NCI-H1092 treated with DMSO at 0.1 percent for 48 hours (cell line): ENCODE measurements around the gene SPATA2.
"Not testable (repeated sequence)": the region's sequence is repeated elsewhere in the genome, so short reads cannot be mapped to it uniquely, and the experiment has no call there.

Experiments used
- DNase-seq: peaks from one replicate; lab custom pipeline; 2025; lab: John Stamatoyannopoulos, UW

The SPATA2 gene

DNA sequence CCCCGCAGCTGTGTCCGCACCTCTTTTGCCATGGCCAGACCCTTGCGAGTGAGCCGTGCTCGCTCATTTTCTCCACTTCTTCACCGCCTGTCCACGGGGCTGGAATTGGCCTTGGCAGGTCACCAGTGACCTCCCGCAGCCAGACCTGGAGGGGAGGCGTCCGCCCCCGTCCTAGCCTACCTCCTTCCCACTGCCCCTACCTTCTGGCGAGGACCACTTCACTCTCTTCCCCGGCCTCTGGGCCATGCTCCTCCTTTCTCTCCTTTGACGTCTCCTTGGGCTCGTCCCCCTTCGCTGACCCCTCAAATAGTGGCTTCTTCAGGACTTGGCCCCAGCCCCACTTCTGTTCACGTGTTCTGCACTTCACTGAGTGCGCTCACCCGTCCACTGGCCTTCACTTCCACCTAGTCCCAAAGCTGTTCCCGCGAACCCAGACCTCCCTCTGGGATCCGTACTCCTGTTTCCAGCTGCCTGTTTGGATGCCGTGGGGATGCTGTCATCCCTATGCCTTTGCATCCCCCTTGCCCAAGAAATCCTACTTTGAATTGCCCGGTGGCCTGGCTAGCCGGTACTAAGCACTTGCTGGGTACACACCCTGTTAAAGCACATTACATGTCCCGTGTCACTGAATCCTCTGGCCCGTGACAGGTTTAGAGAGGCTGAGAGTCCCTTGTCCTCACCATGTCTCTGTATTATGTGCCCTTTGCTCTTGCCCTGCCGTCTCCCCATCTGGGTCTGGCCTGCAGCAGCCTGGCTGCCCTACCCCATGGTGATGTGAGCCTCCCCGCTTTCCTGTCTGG is 33.0 kb downstream of the SPATA2 start:
- DNase-seq: no peak

DNA sequence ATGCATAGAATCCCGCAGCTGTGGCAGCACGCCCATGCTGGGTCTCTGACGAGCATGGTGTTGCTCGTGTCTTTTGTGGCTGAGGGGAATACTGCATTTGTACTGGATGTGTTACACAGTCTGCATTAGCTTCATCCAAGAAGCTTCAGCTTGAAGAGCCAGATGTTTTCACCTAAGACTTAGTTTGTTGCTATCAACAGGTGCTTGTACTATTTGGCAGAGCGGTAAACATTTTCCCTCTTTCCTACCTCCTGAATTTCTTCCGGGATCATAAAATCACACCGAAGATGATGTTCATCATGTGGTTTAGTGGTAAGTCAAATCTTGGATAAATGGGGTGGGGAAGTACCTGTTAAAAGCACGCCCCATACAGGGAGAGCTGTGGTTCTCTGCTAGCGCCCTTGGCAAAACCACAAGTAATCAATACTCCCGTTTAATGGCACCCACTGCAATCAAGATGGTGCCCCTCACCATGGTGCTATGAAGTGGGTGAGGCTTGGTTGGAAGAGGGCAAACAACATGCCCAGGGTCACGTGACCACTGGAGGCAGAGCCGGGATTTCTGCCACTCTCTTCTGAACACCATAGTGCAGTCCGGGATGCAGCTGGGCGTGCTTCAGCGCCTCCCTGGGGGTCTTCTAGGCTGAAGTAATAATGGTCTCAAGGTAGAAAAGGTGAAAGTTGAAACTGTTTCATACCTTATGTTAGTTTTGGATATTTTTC is 34.4 kb downstream of the SPATA2 start:
- DNase-seq: no peak

- DNase-seq: no peak
Observed at GRCh38 chr20:49880177-49880576, 35.2 kb downstream of the SPATA2 start.

DNA sequence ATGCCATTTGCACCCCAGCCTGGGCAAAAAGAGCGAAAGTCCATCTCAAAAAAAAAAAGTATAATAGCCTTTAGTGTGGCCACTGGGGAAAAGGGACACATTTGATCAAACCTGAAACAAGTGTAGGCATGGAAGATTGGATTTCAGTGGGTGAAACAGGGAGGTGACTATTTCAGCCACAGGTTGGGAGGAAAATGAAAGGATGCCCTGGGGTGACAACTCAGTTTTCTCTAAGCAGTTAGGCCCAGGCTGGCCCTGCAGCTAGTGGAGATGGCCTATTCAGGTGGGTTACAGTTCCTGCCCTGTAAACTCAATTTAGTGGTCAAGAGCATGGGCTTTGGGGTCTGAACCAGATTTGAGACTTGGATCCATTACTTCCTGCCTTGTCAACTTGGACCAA is 36.4 kb downstream of the SPATA2 start:
- no peak for DNase-seq

GRCh38 chr20:49877386-49877921 is 37.9 kb downstream of the SPATA2 start:
- DNase-seq: no peak

DNA sequence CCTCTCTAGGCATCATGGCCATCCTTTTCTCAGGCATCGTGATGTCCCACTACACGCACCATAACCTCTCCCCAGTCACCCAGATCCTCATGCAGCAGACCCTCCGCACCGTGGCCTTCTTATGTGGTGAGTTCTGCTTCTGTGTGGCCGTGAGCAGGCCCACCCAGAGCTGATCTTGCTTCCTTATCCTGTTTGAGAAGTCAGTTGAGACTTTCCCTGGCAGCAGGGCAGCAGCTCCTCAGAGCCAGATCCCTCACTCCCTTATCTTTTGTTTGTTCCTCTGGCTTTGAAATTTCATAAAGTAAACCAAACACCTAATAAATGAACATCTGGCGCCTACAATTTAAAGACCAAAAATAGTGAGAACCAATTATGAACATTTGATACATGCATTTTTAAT is 40.6 kb downstream of the SPATA2 start:
- DNase-seq: no peak

DNA sequence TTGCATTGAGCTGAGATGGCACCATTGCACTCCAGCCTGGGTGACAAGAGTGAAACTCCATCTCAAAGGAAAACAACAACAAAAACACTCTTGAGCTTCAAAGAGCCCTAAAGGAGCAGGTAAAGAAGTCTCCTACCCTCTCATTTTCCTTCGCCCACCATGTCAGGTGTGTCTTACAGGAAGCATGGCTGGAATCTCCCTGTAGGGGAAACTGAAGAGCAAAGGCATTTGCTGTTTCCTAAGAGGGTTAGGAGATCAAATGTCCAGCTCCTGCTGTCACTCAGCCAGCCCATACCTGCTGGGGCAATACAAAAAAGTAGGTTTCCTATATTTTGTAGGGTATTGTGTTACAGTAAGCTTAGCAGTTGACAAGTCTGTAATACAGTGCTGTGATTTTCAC is 43.3 kb downstream of the SPATA2 start:
- no peak for DNase-seq

GRCh38 chr20:49871391-49871948 is 43.9 kb downstream of the SPATA2 start:
- no peak for DNase-seq

DNA sequence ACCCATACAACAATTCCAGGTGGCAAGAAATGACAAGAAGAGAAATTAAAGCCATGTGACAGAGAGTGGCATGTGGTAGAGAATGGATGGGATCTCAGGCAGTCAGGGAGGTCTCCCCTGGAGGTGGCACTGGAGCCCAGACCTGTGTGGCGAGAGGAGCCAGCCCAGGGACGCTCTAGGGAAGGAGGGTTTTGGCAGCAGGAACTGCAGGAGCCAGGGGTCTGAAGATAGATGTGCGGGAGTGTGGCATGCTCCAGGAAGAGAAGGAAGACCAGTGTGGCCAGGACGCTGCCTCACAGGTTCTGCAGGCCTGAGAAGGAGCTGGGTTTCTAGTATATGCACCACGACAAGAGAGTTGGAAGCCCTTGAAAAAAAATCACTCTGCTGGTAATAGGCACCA is 45.1 kb downstream of the SPATA2 start:
- no peak for DNase-seq

DNA sequence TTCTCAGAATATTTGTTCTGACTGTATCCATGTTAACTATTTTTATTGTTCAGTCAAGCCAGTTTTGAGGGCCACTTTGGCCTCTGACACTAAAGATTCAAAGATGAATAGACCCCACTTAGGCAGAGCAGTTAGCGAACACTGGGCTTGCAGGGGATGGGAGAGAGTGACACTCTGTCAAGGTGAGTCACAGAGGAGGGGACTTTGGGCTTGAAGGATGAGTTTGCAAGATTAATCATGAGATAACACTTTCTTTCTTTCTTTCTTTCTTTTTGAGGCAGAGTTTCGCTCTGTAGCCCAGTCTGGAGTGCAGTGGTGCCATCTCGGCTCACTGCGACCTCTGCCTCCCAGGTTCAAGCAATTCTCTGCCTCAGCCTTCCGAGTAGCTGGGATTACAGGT is 46.4 kb downstream of the SPATA2 start:
- no peak for DNase-seq

DNA sequence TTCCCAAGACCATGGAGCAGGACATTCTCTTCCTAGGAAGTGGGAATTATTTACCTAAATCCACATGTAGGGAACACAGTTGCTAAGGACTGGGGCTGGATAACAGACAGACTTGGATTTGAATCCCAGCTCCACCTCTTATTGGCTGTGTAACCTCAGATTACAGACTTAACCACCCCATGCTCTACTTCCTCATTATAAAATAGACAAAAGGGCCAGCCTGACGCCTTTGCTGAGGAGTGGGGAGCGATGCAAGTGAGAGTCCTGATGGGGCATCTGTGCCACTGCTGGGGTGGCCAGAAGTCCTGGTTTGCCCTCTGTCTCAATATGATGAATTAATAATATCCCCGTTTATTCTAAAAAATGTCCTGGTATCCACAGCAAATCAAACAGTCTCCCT is 46.8 kb downstream of the SPATA2 start:
- no peak for DNase-seq

GRCh38 chr20:49867453-49868215 is 47.7 kb downstream of the SPATA2 start:
- DNase-seq: no peak

- no peak for DNase-seq
Observed at GRCh38 chr20:49866051-49866450, 49.3 kb downstream of the SPATA2 start.

DNA sequence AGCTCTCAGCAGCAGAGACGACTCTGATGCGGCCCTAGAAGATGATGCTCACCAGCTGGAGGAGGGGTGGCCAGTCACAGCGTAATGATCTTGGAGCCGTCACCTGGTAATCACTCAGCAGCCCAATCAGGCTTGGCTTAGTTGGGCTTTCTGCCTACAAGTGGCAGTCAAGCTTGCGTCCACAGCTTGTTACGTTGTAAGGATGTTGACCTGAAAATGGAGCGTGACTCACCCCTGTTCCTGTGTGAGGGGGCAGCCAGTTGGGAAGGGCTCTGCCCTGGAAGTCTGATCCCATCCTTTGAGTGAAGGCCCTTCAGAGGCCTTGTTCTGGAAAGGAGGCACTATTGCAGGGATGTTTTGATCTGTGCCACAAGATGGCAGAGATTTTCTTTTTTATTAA is 49.8 kb downstream of the SPATA2 start:
- DNase-seq: no peak

DNA sequence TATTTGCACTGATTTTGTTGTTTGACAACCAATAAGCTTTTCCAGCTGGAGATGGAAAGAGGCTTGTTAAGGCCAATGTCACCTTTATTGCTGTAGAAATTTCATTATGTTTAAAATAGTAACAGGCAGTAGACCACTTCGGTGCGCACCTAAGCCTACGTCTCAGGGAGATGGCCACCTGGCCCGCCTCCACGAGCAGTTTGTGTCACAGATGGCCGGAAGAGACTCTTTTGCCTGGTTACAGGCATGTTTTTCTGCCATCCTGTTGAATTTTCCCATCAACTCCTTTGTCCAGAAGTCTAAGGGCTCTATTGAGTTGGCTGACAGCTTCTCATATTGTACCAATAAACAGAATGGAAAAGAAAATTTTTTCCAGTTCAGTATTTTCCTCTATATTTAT is 51.7 kb downstream of the SPATA2 start:
- DNase-seq: no peak

DNA sequence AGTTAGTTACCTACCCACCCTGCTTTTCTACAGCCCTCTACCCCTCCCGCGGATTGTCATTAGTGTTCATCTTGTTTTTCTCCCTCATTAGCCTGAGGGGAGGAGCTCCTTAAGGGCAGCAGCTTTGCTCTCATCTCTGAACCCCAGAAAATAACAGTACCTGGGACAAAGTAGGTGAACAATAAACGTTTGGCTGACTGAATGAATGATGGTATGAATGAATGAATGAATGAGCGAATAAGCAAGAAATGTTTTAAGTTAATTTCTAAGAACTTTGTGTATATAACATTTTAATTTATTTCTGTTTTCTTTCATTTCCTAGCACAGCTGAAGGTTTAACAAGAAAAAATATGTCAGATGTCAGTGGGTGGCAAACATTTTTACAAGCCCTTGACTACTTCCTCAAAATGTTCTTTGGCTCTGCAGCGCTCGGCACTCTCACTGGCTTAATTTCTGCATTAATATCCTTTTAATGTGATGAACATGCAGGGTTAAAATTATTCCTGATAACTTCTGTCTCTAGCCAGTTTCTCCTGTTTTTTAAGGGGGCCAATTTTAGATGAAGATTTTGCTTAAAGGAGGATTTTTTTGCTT is 52.6 kb downstream of the SPATA2 start:
- no peak for DNase-seq

DNA sequence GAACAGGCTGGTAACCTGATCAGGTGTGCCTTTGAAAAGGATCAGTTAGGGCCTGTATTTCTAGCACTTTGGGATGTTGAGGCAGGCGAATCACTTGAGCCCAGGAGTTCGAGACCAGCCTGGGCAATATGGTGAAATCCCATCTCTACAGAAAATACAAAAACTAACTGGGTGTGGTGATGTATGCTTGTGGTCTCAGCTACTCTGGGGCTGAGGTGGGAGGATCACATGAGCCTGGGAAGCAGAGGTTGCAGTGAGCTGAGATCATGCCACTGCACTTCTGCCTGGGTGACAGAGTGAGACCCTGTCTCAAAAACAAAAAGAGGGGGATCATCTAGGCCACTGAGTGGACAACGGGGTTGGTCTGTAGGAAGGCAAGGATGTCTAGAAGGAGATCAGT is 54.1 kb downstream of the SPATA2 start:
- not testable (repeated sequence) for DNase-seq

DNA sequence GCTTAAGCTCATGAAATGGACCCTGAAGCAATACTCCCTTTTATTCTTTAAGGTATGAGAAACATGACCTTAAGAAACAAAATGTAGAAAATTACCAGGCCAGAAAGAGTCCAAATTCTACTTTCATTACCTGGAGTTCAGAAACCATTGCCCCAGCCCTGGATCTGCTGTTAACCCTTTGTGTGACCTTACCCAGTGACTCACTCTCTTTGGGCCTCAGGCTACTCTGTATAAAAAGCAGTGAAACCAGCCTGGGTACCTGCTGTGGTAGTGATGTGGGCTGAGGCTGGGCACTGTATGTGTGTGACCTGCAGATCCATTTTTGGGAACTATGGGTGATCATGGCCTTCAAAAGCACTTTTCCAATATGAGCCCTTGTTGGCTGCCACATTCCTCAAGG is 55.5 kb downstream of the SPATA2 start:
- no peak for DNase-seq

- DNase-seq: no peak
Observed at GRCh38 chr20:49859011-49859410, 56.3 kb downstream of the SPATA2 start.

GRCh38 chr20:49858076-49858585 is 57.2 kb downstream of the SPATA2 start:
- DNase-seq: no peak

DNA sequence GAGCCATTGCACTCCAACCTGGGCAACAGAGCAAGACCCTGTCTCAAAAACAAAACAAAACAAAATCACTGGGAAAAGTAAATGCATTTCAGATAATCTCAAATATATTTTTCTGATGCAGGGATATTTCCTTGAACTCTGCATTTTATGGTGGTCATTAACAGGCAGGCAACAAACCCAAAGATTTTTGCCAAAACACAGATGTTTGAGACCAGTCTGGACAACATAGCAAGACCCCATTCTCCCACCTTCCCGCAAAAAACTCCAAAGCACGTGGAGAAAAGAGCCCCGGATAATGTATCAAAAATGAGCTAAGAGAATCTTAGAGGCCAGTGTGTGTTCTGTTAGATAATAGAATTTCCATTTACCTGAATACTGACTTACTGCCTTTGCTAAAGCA is 58.4 kb downstream of the SPATA2 start:
- DNase-seq: no peak
